ENCODE results near the gene ZFPM1.

Gene ZFPM1

GRCh38 chr16:88577166-88577565, 124.1 kb downstream of the ZFPM1 start:
- FAIRE-seq, result no peak

GRCh38 chr16:88578446-88579313, 125.6 kb downstream of the ZFPM1 start:
- no peak for FAIRE-seq

GRCh38 chr16:88580371-88580770, 127.3 kb downstream of the ZFPM1 start:
- FAIRE-seq, result no peak

- FAIRE-seq, result no peak
These were observed 128.0 kb downstream of the ZFPM1 start for GRCh38 chr16:88581033-88581432.

GRCh38 chr16:88582912-88583575, 130.0 kb downstream of the ZFPM1 start:
- FAIRE-seq, result no peak

- FAIRE-seq, result no peak
These were observed 131.6 kb downstream of the ZFPM1 start for GRCh38 chr16:88584676-88585075.

GRCh38 chr16:88585269-88585668, 132.2 kb downstream of the ZFPM1 start:
- FAIRE-seq, result no peak

- FAIRE-seq, result no peak
These were observed 133.0 kb downstream of the ZFPM1 start for GRCh38 chr16:88585927-88586581.
